ENCODE results near the gene RELL1. TPM values are rescaled to one million over a fixed set of nuclear protein-coding genes. Genes with fewer than 3 reads are reported as not detected.

The RELL1 gene
- total RNA-seq, 2 experiments from 2014 or later: 13.8 to 15.3 TPM

DNA sequence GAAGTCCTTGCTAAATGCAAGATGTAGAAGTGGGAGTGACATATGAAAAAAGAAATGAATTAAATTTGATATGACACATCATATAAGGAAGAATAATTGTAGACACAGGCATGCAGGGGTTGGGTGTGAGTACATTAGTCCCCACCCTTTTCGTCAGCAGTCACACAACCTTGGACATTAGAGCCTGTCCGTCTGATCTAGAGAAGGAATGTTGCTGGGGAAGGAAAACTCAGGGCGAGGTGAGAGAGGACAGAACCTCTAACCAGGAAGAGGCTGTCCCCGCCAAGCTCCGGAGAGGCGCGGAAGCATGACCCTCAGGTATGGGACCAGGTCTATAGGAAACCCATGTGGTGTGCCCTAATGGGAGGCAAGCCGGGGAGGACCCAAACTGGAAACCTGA lies 102.1 kb downstream of the RELL1 start:
- intact Hi-C loops (cut with micrococcal nuclease): no loop called here
- Mint-ChIP-seq H3K4me3 (no peak overlapping the region), H3K9me3 (peaks cover 11% of the 10 kb centered on the region), H3K27ac (no peak overlapping the region), H3K36me3 (ENCODE audit: low read depth) (no peaks in the 10 kb centered on the region), H3K27me3 (peaks cover 14% of the 10 kb centered on the region), H3K4me1 (ENCODE audit: low read depth) (no peaks in the 10 kb centered on the region)
- ATAC-seq: no peak
- TF ChIP-seq, protein P1, sequence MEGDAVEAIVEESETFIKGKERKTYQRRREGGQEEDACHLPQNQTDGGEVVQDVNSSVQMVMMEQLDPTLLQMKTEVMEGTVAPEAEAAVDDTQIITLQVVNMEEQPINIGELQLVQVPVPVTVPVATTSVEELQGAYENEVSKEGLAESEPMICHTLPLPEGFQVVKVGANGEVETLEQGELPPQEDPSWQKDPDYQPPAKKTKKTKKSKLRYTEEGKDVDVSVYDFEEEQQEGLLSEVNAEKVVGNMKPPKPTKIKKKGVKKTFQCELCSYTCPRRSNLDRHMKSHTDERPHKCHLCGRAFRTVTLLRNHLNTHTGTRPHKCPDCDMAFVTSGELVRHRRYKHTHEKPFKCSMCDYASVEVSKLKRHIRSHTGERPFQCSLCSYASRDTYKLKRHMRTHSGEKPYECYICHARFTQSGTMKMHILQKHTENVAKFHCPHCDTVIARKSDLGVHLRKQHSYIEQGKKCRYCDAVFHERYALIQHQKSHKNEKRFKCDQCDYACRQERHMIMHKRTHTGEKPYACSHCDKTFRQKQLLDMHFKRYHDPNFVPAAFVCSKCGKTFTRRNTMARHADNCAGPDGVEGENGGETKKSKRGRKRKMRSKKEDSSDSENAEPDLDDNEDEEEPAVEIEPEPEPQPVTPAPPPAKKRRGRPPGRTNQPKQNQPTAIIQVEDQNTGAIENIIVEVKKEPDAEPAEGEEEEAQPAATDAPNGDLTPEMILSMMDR (IDR thresholded peaks at IDR 0.05): no peak
- ChIA-PET POLR2A (no interaction called here), CTCF (no interaction called here)
- no peak for DNase-seq

DNA sequence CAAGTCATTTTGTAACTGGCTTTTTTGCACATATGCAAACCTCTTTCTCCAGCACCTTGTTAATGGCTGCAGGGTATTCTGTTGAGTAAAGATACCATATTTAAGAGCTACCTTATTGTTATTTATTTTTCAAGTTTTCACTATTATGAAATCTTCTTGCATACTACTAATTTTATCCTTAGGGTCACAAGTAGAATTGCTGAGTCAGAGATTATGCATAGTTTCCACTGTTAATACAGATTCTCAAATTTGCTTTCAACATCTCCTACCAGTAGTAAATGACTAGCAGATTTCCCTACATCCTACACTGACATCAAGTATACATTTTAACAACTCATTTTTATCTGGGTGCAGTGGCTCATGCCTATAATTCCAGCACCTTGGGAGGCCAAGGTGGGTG lies 112.6 kb downstream of the RELL1 start:
- intact Hi-C loops (cut with micrococcal nuclease): no loop called here
- Mint-ChIP-seq H3K27me3 (no peaks in the 10 kb centered on the region), H3K4me1 (ENCODE audit: low read depth) (no peaks in the 10 kb centered on the region), H3K36me3 (ENCODE audit: low read depth) (no peaks in the 10 kb centered on the region), H3K27ac (no peak overlapping the region), H3K4me3 (no peak overlapping the region), H3K9me3 (peaks cover 19% of the 10 kb centered on the region)
- TF ChIP-seq, protein P1 (IDR thresholded peaks at IDR 0.05): no peak
- DNase-seq (no peak), ATAC-seq (no peak)
- CTCF ChIA-PET: interaction anchor here (1.0 kb wide), 1 partner anchor 29 kb away, joined by 3 read pairs; no protein-coding TSS in a partner anchor
- POLR2A ChIA-PET: no interaction called here

DNA sequence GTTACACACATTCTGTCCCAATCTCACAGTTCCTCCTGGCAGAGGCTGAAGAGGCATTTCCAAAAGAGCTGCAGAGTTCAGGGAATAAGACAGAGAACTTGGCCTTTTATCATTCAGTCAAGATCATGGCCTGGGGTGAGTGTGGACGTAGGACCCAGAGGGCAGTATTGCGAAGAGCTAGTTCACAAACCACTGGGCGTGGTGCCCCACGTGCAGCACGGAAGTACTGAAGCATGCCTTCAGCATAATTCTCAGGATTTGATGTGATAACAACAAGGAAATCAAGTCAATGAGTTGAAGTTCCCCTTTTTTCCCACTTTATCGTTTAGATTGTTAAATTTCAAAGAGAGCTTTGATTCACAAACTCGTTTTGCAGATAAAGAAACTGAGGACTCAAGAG lies 117.7 kb downstream of the RELL1 start:
- no peaks in the 10 kb centered on the region for H3K36me3 Mint-ChIP-seq (ENCODE audit: low read depth)

DNA sequence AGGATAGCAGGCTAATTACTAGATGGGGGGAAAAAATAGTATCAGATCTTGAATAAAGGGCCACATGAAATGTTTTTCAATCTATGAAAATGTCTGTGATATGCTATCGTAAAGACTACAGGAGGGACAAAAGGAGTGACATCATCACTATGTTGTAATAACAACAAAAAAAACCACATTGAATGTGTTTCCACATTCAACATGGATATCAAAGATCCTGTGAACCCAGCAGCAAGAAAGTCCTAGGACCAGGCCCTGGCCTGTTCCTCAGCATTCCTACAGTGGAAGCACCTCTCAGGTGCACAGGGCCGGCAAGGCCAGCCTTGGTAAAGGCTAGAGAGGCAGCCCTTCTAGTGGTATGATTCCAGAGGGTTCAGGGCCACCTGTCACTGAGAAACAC lies 118.3 kb downstream of the RELL1 start:
- ATAC-seq: no peak
- no peak overlapping the region for H3K4me3 Mint-ChIP-seq
- POLR2A ChIA-PET: no interaction called here
- H3K36me3 Mint-ChIP-seq (ENCODE audit: low read depth): no peaks in the 10 kb centered on the region
- no peaks in the 10 kb centered on the region for H3K27me3 Mint-ChIP-seq
- no peak overlapping the region for H3K27ac Mint-ChIP-seq
- TF ChIP-seq, protein P1 (IDR thresholded peaks at IDR 0.05): no peak
- no peaks in the 10 kb centered on the region for H3K4me1 Mint-ChIP-seq (ENCODE audit: low read depth)
- DNase-seq: no peak
- no peaks in the 10 kb centered on the region for H3K9me3 Mint-ChIP-seq
- intact Hi-C loops (cut with micrococcal nuclease): no loop called here
- CTCF ChIA-PET: interaction anchor here (1.1 to 2.6 kb wide), 9 partner anchors 10 to 229 kb away, joined by 3 to 44 read pairs (median 4); a partner anchor contains a TSS

More for the DNA sequence above, 117.7 kb downstream of the RELL1 start:
- ChIA-PET POLR2A (no interaction called here), CTCF (interaction anchor here (1.3 kb wide), 2 partner anchors 111 to 115 kb away, joined by 3 to 6 read pairs; a partner anchor contains a TSS)
- Mint-ChIP-seq H3K4me1 (ENCODE audit: low read depth) (no peaks in the 10 kb centered on the region), H3K4me3 (no peak overlapping the region), H3K27me3 (no peaks in the 10 kb centered on the region), H3K27ac (no peak overlapping the region), H3K9me3 (no peaks in the 10 kb centered on the region)
- intact Hi-C loops (cut with micrococcal nuclease): no loop called here
- TF ChIP-seq, protein P1 (IDR thresholded peaks at IDR 0.05): no peak
- no peak for ATAC-seq
- no peak for DNase-seq

DNA sequence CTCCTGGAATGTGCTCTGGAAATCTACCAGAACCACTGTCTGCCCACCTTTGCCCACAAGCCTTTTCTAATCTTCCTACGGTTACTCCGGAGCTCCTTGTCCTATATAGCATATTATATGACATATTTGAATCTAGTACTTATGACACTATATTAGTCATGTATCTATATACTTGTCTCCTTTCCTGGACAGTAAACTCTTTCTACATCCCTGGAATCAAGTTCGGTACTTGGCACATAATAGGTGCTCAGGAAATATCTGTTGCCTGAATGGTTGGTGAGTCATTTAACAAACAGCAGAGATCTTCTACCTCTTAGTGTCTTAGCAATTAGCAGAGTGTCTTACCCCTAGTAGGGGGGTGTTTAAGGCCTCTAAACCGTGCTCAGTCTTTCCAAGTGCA lies 123.6 kb downstream of the RELL1 start:
- Mint-ChIP-seq H3K4me1 (ENCODE audit: low read depth) (no peaks in the 10 kb centered on the region), H3K27ac (no peak overlapping the region), H3K36me3 (ENCODE audit: low read depth) (no peaks in the 10 kb centered on the region), H3K27me3 (no peaks in the 10 kb centered on the region), H3K9me3 (no peaks in the 10 kb centered on the region), H3K4me3 (no peak overlapping the region)
- CTCF ChIA-PET: no interaction called here
- intact Hi-C loops (cut with micrococcal nuclease): no loop called here
- POLR2A ChIA-PET: no interaction called here
- DNase-seq (no peak), ATAC-seq (no peak)
- TF ChIP-seq, protein P1 (IDR thresholded peaks at IDR 0.05): no peak
